Measurements from ENCODE around the gene KDM3A. TPM values are rescaled to one million over a fixed set of nuclear protein-coding genes. Genes with fewer than 3 reads are reported as not detected.

The KDM3A gene
- total RNA-seq, 1 experiment from 2014 or later = 34.2 TPM

DNA sequence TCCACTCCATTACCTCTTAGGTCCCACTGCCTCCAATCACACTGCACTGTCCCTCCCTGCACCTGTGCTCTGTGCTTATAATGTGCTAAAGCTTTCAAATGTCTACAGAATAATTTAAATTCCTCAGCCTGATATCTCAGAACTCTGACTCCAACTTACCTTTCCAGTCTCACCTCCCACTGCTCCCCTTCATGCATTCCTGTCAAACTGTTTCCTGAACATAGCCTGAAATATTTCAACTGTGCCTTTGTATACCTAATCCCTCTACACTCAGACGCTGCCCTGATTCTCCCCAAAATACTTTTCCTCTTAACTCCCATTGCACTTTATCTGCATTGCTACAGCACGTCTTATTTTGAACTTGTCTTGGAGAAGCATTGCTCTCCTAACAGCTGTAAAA, 81.5 kb downstream of the KDM3A start (continued):
- TF ChIP-seq, protein P1, sequence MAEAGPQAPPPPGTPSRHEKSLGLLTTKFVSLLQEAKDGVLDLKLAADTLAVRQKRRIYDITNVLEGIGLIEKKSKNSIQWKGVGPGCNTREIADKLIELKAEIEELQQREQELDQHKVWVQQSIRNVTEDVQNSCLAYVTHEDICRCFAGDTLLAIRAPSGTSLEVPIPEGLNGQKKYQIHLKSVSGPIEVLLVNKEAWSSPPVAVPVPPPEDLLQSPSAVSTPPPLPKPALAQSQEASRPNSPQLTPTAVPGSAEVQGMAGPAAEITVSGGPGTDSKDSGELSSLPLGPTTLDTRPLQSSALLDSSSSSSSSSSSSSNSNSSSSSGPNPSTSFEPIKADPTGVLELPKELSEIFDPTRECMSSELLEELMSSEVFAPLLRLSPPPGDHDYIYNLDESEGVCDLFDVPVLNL (CRISPR knock-in tag; IDR thresholded peaks at IDR 0.05; ENCODE audit: borderline replicate concordance, low read depth) = no peak
- TF ChIP-seq ZBTB21 (CRISPR knock-in tag; IDR thresholded peaks at IDR 0.05; ENCODE audit: borderline replicate concordance) (no peak), TEAD1 (CRISPR knock-in tag; IDR thresholded peaks at IDR 0.05) (no peak), HMGA2 (CRISPR knock-in tag; IDR thresholded peaks at IDR 0.05) (no peak), PRRX2 (CRISPR knock-in tag; IDR thresholded peaks at IDR 0.05) (no peak), ATF6 (CRISPR knock-in tag; IDR thresholded peaks at IDR 0.05) (no peak), ESRRA (CRISPR knock-in tag; IDR thresholded peaks at IDR 0.05; ENCODE audit: borderline replicate concordance) (no peak), FOXP1 (CRISPR knock-in tag; IDR thresholded peaks at IDR 0.05; ENCODE audit: borderline replicate concordance) (no peak), TEAD4 (CRISPR knock-in tag; IDR thresholded peaks at IDR 0.05) (no peak), SMAD4 (CRISPR knock-in tag; IDR thresholded peaks at IDR 0.05) (no peak)

- Mint-ChIP-seq H3K27ac (no peak overlapping the region), H3K36me3 (no peaks in the 10 kb centered on the region; the same call in 1 of the 2 replicates), H3K27me3 (ENCODE audit: low read depth) (no peaks in the 10 kb centered on the region), H3K9me3 (no peaks in the 10 kb centered on the region), H3K4me3 (no peak overlapping the region), H3K4me1 (0 out of 2 replicates have a peak, but pooled peaks cover 3% of the 10 kb centered on the region)
- no peak for DNase-seq (ENCODE audit: low spot score)
- no peak for ATAC-seq
- ChIA-PET CTCF (no interaction called here), POLR2A (no interaction called here)
- no peak for TF ChIP-seq GRHL2 (CRISPR knock-in tag; IDR thresholded peaks at IDR 0.05; ENCODE audit: insufficient replicate concordance, severe bottlenecking)
- TF ChIP-seq EMX1 (CRISPR knock-in tag; IDR thresholded peaks at IDR 0.05) = no peak
- no peak for TF ChIP-seq HMGXB4 (CRISPR knock-in tag; IDR thresholded peaks at IDR 0.05)
- TF ChIP-seq, protein P2, sequence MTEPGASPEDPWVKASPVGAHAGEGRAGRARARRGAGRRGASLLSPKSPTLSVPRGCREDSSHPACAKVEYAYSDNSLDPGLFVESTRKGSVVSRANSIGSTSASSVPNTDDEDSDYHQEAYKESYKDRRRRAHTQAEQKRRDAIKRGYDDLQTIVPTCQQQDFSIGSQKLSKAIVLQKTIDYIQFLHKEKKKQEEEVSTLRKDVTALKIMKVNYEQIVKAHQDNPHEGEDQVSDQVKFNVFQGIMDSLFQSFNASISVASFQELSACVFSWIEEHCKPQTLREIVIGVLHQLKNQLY (CRISPR knock-in tag; IDR thresholded peaks at IDR 0.05) = no peak
- no peak for TF ChIP-seq ESRRA (CRISPR knock-in tag; IDR thresholded peaks at IDR 0.05; ENCODE audit: borderline replicate concordance)
- TF ChIP-seq NFYB (CRISPR knock-in tag; conservative IDR thresholded peaks at IDR 0.05; ENCODE audit: low read depth) = no peak
- no peak for TF ChIP-seq ZNF121 (CRISPR knock-in tag; IDR thresholded peaks at IDR 0.05)
- TF ChIP-seq MXD4 (CRISPR knock-in tag; IDR thresholded peaks at IDR 0.05; ENCODE audit: borderline replicate concordance) = no peak
- TF ChIP-seq ZNF396 (CRISPR knock-in tag; IDR thresholded peaks at IDR 0.05; ENCODE audit: borderline replicate concordance) = no peak
- no peak for TF ChIP-seq ELF4 (CRISPR knock-in tag; IDR thresholded peaks at IDR 0.05; ENCODE audit: low read depth)
- TF ChIP-seq, protein P3, sequence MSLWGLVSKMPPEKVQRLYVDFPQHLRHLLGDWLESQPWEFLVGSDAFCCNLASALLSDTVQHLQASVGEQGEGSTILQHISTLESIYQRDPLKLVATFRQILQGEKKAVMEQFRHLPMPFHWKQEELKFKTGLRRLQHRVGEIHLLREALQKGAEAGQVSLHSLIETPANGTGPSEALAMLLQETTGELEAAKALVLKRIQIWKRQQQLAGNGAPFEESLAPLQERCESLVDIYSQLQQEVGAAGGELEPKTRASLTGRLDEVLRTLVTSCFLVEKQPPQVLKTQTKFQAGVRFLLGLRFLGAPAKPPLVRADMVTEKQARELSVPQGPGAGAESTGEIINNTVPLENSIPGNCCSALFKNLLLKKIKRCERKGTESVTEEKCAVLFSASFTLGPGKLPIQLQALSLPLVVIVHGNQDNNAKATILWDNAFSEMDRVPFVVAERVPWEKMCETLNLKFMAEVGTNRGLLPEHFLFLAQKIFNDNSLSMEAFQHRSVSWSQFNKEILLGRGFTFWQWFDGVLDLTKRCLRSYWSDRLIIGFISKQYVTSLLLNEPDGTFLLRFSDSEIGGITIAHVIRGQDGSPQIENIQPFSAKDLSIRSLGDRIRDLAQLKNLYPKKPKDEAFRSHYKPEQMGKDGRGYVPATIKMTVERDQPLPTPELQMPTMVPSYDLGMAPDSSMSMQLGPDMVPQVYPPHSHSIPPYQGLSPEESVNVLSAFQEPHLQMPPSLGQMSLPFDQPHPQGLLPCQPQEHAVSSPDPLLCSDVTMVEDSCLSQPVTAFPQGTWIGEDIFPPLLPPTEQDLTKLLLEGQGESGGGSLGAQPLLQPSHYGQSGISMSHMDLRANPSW (CRISPR knock-in tag; conservative IDR thresholded peaks at IDR 0.05; ENCODE audit: low read depth) = no peak
- TF ChIP-seq ZNF317 (CRISPR knock-in tag; IDR thresholded peaks at IDR 0.05; ENCODE audit: borderline replicate concordance, low read depth) = no peak
- TF ChIP-seq GABPB1 (CRISPR knock-in tag; IDR thresholded peaks at IDR 0.05) = no peak
- no peak for TF ChIP-seq HMGA2 (CRISPR knock-in tag; IDR thresholded peaks at IDR 0.05)
- no peak for TF ChIP-seq JAZF1 (CRISPR knock-in tag; IDR thresholded peaks at IDR 0.05)
- TF ChIP-seq ZNF138 (CRISPR knock-in tag; conservative IDR thresholded peaks at IDR 0.05) = no peak
- no peak for TF ChIP-seq AR (CRISPR knock-in tag; IDR thresholded peaks at IDR 0.05)
Observed at GRCh38 chr2:86523491-86523890, 82.3 kb downstream of the KDM3A start.

Measured in WTC11 (cell line).